Chondrocyte (in vitro differentiated cells): ENCODE results near the gene HAUS6. TPM values are rescaled to one million over a fixed set of nuclear protein-coding genes. Genes with fewer than 3 reads are reported as not detected.

Experiments
- DNase-seq: peaks from one replicate; pipeline ENCODE4 v3.0.0; 2021; ENCODE audit warnings: mixed read lengths, low spot score
- H3K27ac Mint-ChIP-seq: one replicate; pipeline ENCODE4 v1.8.0; 2021; ENCODE audit warnings: mild to moderate bottlenecking, moderate library complexity, mixed read lengths; ENCODE audit not compliant: unreplicated experiment
- H3K27me3 Mint-ChIP-seq: 2 replicates; pipeline ENCODE4 v1.8.0; 2021; ENCODE audit warnings: low read depth, mixed read lengths
- H3K36me3 Mint-ChIP-seq: 2 replicates; pipeline ENCODE4 v1.8.0; 2021; ENCODE audit warnings: low read depth, mixed read lengths
- H3K4me1 Mint-ChIP-seq: 2 replicates; pipeline ENCODE4 v1.8.0; 2021; ENCODE audit warnings: low read depth, mild to moderate bottlenecking, mixed read lengths
- H3K4me3 Mint-ChIP-seq: one replicate; pipeline ENCODE4 v1.8.0; 2021; ENCODE audit warnings: mild to moderate bottlenecking, moderate library complexity, mixed read lengths; ENCODE audit not compliant: unreplicated experiment
- H3K9me3 Mint-ChIP-seq: 2 replicates; pipeline ENCODE4 v1.8.0; 2021; ENCODE audit warnings: low read depth, mixed read lengths
- CTCF ChIP-seq: fragments of 200-600 bp; sonication (generic); IDR thresholded peaks from 2 replicates; pipeline ENCODE4 v1.5.0; 2021; ENCODE audit warnings: antibody characterized with exemption, mild to moderate bottlenecking, moderate library complexity
- total RNA-seq: library from RNA; stranded (reverse); gene quantifications from 3 replicates; pipeline ENCODE4 v1.2.1, GENCODE V29; 2021

Gene HAUS6
- total RNA-seq, 1 donor from 2014 or later: 6.1 TPM

DNA sequence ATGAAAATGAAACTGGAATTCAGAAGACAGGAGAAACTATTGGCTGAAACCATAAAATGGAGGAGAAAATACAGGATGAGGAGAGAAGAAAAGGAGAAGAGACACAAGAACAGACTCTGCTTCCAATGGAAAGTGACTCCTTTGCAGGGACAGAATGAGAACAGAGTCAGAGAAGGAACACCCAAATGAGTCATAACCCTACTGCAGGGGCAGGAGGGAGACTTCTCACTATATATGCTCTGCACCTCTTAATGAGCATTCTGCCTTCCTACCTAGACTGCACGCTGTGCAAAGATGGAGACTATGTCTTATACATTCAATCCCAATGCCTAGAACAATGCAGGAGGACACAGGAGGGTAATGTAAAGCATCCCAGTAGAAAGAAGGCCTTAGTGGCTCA is 71.8 kb downstream of the HAUS6 start:
- Mint-ChIP-seq H3K4me1 (no peaks in the 10 kb centered on the region), H3K36me3 (no peaks in the 10 kb centered on the region), H3K9me3 (peaks cover 6% of the 10 kb centered on the region), H3K27ac (no peak overlapping the region), H3K27me3 (peaks cover 5% of the 10 kb centered on the region), H3K4me3 (no peak overlapping the region)
- no peak for TF ChIP-seq CTCF
- DNase-seq: no peak

DNA sequence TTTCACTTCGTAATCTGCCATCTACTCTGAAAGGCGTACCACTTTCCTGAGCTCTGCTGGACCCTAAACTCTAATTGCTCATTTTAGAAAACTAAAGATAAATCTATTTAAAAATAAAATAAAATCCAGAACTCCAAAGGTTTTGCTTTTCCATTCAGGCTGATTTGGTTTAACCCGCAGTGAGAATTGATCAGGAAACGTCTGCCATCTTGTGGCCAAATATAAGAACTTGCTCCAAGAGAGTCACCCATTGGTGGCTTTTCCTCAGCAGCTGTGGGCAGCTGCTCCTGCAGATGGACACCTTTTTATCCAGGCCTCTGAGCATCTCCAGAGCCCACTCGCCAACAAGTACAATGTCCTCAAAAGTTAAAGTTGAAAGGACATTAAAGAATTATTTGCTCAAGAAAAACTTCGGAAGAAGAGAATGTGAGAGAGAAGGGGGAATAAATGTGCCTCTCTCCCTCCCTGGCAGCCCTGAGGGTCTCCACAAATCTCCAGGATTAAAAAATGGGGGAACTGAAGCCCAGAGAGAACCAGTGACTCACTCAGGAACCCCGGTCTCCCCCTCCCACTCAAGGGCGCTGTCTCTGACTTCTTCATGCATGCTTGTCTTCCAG is 73.8 kb downstream of the HAUS6 start:
- H3K4me3 Mint-ChIP-seq: no peak overlapping the region
- peaks cover 5% of the 10 kb centered on the region for H3K4me1 Mint-ChIP-seq
- no peak for DNase-seq
- peak; percentile 92 for TF ChIP-seq CTCF
- no peaks in the 10 kb centered on the region for H3K36me3 Mint-ChIP-seq
- no peaks in the 10 kb centered on the region for H3K9me3 Mint-ChIP-seq
- peaks cover 7% of the 10 kb centered on the region for H3K27me3 Mint-ChIP-seq
- no peak overlapping the region for H3K27ac Mint-ChIP-seq

- no peak for DNase-seq
- Mint-ChIP-seq H3K4me3 (no peak overlapping the region), H3K9me3 (no peaks in the 10 kb centered on the region), H3K4me1 (peaks cover 5% of the 10 kb centered on the region), H3K27ac (no peak overlapping the region), H3K27me3 (peaks cover 7% of the 10 kb centered on the region), H3K36me3 (no peaks in the 10 kb centered on the region)
- TF ChIP-seq CTCF: no peak
Measured at GRCh38 chr9:19027825-19028224, 74.9 kb downstream of the HAUS6 start.

- Mint-ChIP-seq H3K4me1 (peaks cover 5% of the 10 kb centered on the region), H3K36me3 (no peaks in the 10 kb centered on the region), H3K4me3 (no peak overlapping the region), H3K27ac (no peak overlapping the region), H3K9me3 (no peaks in the 10 kb centered on the region), H3K27me3 (peaks cover 7% of the 10 kb centered on the region)
- no peak for TF ChIP-seq CTCF
- DNase-seq: no peak
Measured at GRCh38 chr9:19026375-19026774, 76.3 kb downstream of the HAUS6 start.

- no peak for TF ChIP-seq CTCF
- Mint-ChIP-seq H3K27ac (no peak overlapping the region), H3K9me3 (no peaks in the 10 kb centered on the region), H3K4me3 (no peak overlapping the region), H3K27me3 (peaks cover 2% of the 10 kb centered on the region), H3K4me1 (peaks cover 5% of the 10 kb centered on the region), H3K36me3 (no peaks in the 10 kb centered on the region)
- no peak for DNase-seq
Measured at GRCh38 chr9:19023078-19023477, 79.6 kb downstream of the HAUS6 start.
